CD4-positive, alpha-beta memory T cell (primary cell): ENCODE measurements around the gene AKAP6. TPM values are rescaled to one million over a fixed set of nuclear protein-coding genes. Genes with fewer than 3 reads are reported as not detected.

Experiments used
- CTCF ChIA-PET: fragments of 350-600 bp; sonication (Branson Sonifier 250); formaldehyde crosslinking; loops from one replicate; lab custom pipeline; 2021; ENCODE audit warnings: inconsistent platforms; ENCODE audit not compliant: partially characterized antibody; lab: Charles Lee
- POLR2A ChIA-PET: fragments of 350-600 bp; sonication (Branson Sonifier 250); formaldehyde crosslinking; loops from one replicate; lab custom pipeline; 2021; ENCODE audit not compliant: partially characterized antibody; lab: Charles Lee
- DNase-seq, 5 donors: peaks; one replicate each; pipeline versions ENCODE4 v3.0.0 to v3.0.0-alpha.2; 2020 to 2022; ENCODE audit warnings: mixed read lengths in 1 of 5
- H3K27ac ChIP-seq: one replicate; pipeline ENCODE4 v1.7.0; 2013; ENCODE audit warnings: low read depth, low read length
- H3K27me3 ChIP-seq: 2 replicates; pipeline ENCODE4 v1.7.0; 2013; ENCODE audit warnings: mild to moderate bottlenecking, low read length, moderate library complexity; ENCODE audit not compliant: insufficient read depth
- H3K36me3 ChIP-seq: 2 replicates; pipeline ENCODE4 v1.7.0; 2013; ENCODE audit warnings: mild to moderate bottlenecking, low read length, moderate library complexity; ENCODE audit not compliant: insufficient read depth
- H3K4me1 ChIP-seq: 2 replicates; pipeline ENCODE4 v1.7.0; 2013; ENCODE audit warnings: mild to moderate bottlenecking, low read length, moderate library complexity; ENCODE audit not compliant: insufficient read depth
- H3K4me3 ChIP-seq, 2 donors: one replicate each; pipeline ENCODE4 v1.7.0; 2013; ENCODE audit warnings: low read length in 2 of 2, mild to moderate bottlenecking in 1 of 2
- H3K9me3 ChIP-seq, 2 donors: one replicate each; pipeline ENCODE4 v1.7.0; 2013; ENCODE audit warnings: low read length in 2 of 2, control low read depth in 1 of 2; ENCODE audit not compliant: control insufficient read depth in 1 of 2
- H3K27ac Mint-ChIP-seq, 7 donors: one replicate each; pipeline ENCODE4 v1.8.0; 2020 to 2021; ENCODE audit warnings: mixed read lengths in 7 of 7, mild to moderate bottlenecking in 6 of 7, inconsistent platforms in 3 of 7, moderate library complexity in 3 of 7
- H3K27me3 Mint-ChIP-seq, 2 donors: one replicate each; pipeline ENCODE4 v1.8.0; 2020 to 2021; ENCODE audit warnings: mixed read lengths in 2 of 2
- H3K36me3 Mint-ChIP-seq, 2 donors: one replicate each; pipeline ENCODE4 v1.8.0; 2020 to 2021; ENCODE audit warnings: mixed read lengths in 2 of 2, inconsistent platforms in 1 of 2, mild to moderate bottlenecking in 1 of 2
- H3K4me1 Mint-ChIP-seq, 4 donors: one replicate each; pipeline ENCODE4 v1.8.0; 2020 to 2021; ENCODE audit warnings: mixed read lengths in 4 of 4, mild to moderate bottlenecking in 1 of 4
- H3K4me3 Mint-ChIP-seq, 8 donors: one replicate each; pipeline ENCODE4 v1.8.0; 2020 to 2021; ENCODE audit warnings: mixed read lengths in 8 of 8, mild to moderate bottlenecking in 7 of 8, moderate library complexity in 6 of 8, inconsistent platforms in 3 of 8
- H3K9me3 Mint-ChIP-seq, 8 donors: one replicate each; pipeline ENCODE4 v1.8.0; 2020 to 2021; ENCODE audit warnings: mixed read lengths in 8 of 8, mild to moderate bottlenecking in 5 of 8, inconsistent platforms in 3 of 8, moderate library complexity in 1 of 8
- intact Hi-C: fragments of 100-400 bp; cut with micrococcal nuclease; formaldehyde crosslinking; loops from one replicate; pipeline ENCODE4 v1.15.1; 2023
- polyA plus RNA-seq, 2 donors: library from polyadenylated mRNA; unstranded; fragments of 300-500 nt; fragmentation: Illumina TruSeq; gene quantifications; one replicate each; pipeline ENCODE4 v1.2.3, GENCODE V29; 2021
- total RNA-seq, 2 experiments: library from RNA; stranded (reverse); gene quantifications; one replicate each; pipeline ENCODE4 v1.2.3, GENCODE V29; 2021

The AKAP6 gene
- total and polyA plus RNA-seq, 4 experiments from 2014 or later, result 0.98 to 4.4 (median 3.7) TPM; not detected in 1

GRCh38 chr14:32639208-32639607, 310.1 kb downstream of the AKAP6 start:
- ChIA-PET CTCF (no interaction called here), POLR2A (no interaction called here)
- Mint-ChIP-seq H3K36me3 (no peaks in the 10 kb centered on the region), H3K4me1 (peaks cover 0 to 3% (median 0%) of the 10 kb centered on the region in 4 donors), H3K9me3 (no peaks in the 10 kb centered on the region), H3K27ac (no peak overlapping the region), H3K4me3 (no peak overlapping the region), H3K27me3 (peaks cover 0 to 1% of the 10 kb centered on the region in 2 donors)
- no peak overlapping the region for H3K27ac ChIP-seq
- intact Hi-C loops, result no loop called here
- H3K27me3 ChIP-seq, result no peaks in the 10 kb centered on the region
- H3K9me3 ChIP-seq, result no peaks in the 10 kb centered on the region
- H3K4me1 ChIP-seq, result no peaks in the 10 kb centered on the region
- no peak overlapping the region for H3K4me3 ChIP-seq
- no peak for DNase-seq
- no peaks in the 10 kb centered on the region for H3K36me3 ChIP-seq

GRCh38 chr14:32645551-32645950, 316.5 kb downstream of the AKAP6 start:
- CTCF ChIA-PET, result no interaction called here
- peaks cover 0 to 1% of the 10 kb centered on the region in 2 donors for H3K27me3 Mint-ChIP-seq
- DNase-seq, result no peak
- H3K36me3 Mint-ChIP-seq, result no peaks in the 10 kb centered on the region
- Histone ChIP-seq H3K4me1 (no peaks in the 10 kb centered on the region), H3K4me3 (no peak overlapping the region), H3K27me3 (no peaks in the 10 kb centered on the region), H3K27ac (no peak overlapping the region), H3K9me3 (no peaks in the 10 kb centered on the region), H3K36me3 (no peaks in the 10 kb centered on the region)
- no peaks in the 10 kb centered on the region for H3K4me1 Mint-ChIP-seq
- H3K9me3 Mint-ChIP-seq, result no peaks in the 10 kb centered on the region
- POLR2A ChIA-PET, result no interaction called here
- no peak overlapping the region for H3K27ac Mint-ChIP-seq
- intact Hi-C loops, result no loop called here
- H3K4me3 Mint-ChIP-seq, result no peak overlapping the region

GRCh38 chr14:32648434-32648833, 319.3 kb downstream of the AKAP6 start:
- POLR2A ChIA-PET, result no interaction called here

GRCh38 chr14:32650030-32650429, 320.9 kb downstream of the AKAP6 start:
- Histone ChIP-seq H3K27ac (no peak overlapping the region), H3K36me3 (no peaks in the 10 kb centered on the region), H3K9me3 (no peaks in the 10 kb centered on the region), H3K27me3 (no peaks in the 10 kb centered on the region), H3K4me1 (no peaks in the 10 kb centered on the region), H3K4me3 (no peak overlapping the region)
- no peak overlapping the region for H3K4me3 Mint-ChIP-seq
- CTCF ChIA-PET, result no interaction called here
- H3K27me3 Mint-ChIP-seq, result no peaks in the 10 kb centered on the region
- no peak overlapping the region for H3K27ac Mint-ChIP-seq
- no peaks in the 10 kb centered on the region for H3K4me1 Mint-ChIP-seq
- intact Hi-C loops, result no loop called here
- H3K9me3 Mint-ChIP-seq, result no peaks in the 10 kb centered on the region
- DNase-seq, result no peak
- POLR2A ChIA-PET, result no interaction called here
- no peaks in the 10 kb centered on the region for H3K36me3 Mint-ChIP-seq

More at GRCh38 chr14:32648434-32648833, 319.3 kb downstream of the AKAP6 start:
- H3K4me3 ChIP-seq, result no peak overlapping the region
- H3K9me3 Mint-ChIP-seq, result no peaks in the 10 kb centered on the region
- H3K36me3 Mint-ChIP-seq, result no peaks in the 10 kb centered on the region
- no peak overlapping the region for H3K4me3 Mint-ChIP-seq
- no peak for DNase-seq
- no peaks in the 10 kb centered on the region for H3K27me3 Mint-ChIP-seq
- intact Hi-C loops, result no loop called here
- no peaks in the 10 kb centered on the region for H3K4me1 Mint-ChIP-seq
- H3K27me3 ChIP-seq, result no peaks in the 10 kb centered on the region
- H3K9me3 ChIP-seq, result no peaks in the 10 kb centered on the region
- no peaks in the 10 kb centered on the region for H3K4me1 ChIP-seq
- no peak overlapping the region for H3K27ac ChIP-seq
- H3K27ac Mint-ChIP-seq, result no peak overlapping the region
- H3K36me3 ChIP-seq, result no peaks in the 10 kb centered on the region
- CTCF ChIA-PET, result no interaction called here

DNA sequence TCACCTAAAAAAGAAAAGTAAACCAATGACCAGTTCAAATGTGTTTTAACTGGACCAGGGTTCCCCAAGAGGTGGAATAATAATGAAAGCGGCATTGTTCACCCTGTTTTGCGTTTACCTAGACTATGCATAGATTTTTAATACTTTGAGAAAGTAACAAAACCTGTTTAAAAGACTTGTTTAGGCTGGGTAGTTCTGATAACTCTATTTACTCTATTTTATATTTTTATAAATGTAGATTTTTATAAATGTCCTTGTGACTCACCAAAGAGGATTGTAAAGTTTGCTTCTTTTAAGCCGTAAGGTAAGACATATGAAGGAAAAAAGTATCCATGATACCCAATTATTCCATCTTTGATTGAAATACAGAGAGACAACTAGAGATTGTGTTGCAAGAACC, 321.6 kb downstream of the AKAP6 start:
- no peaks in the 10 kb centered on the region for H3K36me3 ChIP-seq
- H3K4me3 ChIP-seq, result no peak overlapping the region
- no peaks in the 10 kb centered on the region for H3K4me1 ChIP-seq
- CTCF ChIA-PET, result no interaction called here
- H3K9me3 ChIP-seq, result no peaks in the 10 kb centered on the region
- Mint-ChIP-seq H3K9me3 (no peaks in the 10 kb centered on the region), H3K27me3 (no peaks in the 10 kb centered on the region), H3K36me3 (no peaks in the 10 kb centered on the region), H3K4me3 (no peak overlapping the region), H3K27ac (no peak overlapping the region), H3K4me1 (no peaks in the 10 kb centered on the region)
- no peak for DNase-seq
- no peaks in the 10 kb centered on the region for H3K27me3 ChIP-seq
- intact Hi-C loops, result no loop called here
- H3K27ac ChIP-seq, result no peak overlapping the region
- POLR2A ChIA-PET, result no interaction called here

DNA sequence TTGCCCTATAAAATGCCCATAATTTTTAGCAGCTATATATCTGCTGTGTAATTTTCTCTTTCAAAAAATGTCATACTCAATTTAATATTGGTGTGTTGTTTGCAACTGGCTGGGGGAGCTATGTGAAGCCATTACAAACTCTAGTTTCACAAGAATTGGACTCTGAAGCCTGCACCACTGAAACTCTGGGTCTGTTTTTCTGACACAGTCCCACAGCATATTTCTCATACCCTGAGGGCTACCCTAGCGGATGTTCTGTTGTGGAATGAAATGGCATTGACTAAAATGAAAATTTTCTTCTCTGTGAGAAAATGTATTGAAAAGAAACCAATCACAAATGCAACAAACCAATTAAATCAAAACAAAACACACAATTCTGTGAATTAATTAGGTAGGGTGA, 325.0 kb downstream of the AKAP6 start:
- Histone ChIP-seq H3K9me3 (no peaks in the 10 kb centered on the region), H3K36me3 (no peaks in the 10 kb centered on the region), H3K27ac (no peak overlapping the region), H3K27me3 (no peaks in the 10 kb centered on the region), H3K4me1 (no peaks in the 10 kb centered on the region), H3K4me3 (no peak overlapping the region)
- no peaks in the 10 kb centered on the region for H3K27me3 Mint-ChIP-seq
- POLR2A ChIA-PET, result no interaction called here
- DNase-seq, result no peak
- intact Hi-C loops, result no loop called here
- no peaks in the 10 kb centered on the region for H3K4me1 Mint-ChIP-seq
- CTCF ChIA-PET, result no interaction called here
- no peaks in the 10 kb centered on the region for H3K36me3 Mint-ChIP-seq
- no peak overlapping the region for H3K4me3 Mint-ChIP-seq
- no peak overlapping the region for H3K27ac Mint-ChIP-seq
- no peaks in the 10 kb centered on the region for H3K9me3 Mint-ChIP-seq

GRCh38 chr14:32656601-32657000, 327.5 kb downstream of the AKAP6 start:
- no peaks in the 10 kb centered on the region for H3K4me1 ChIP-seq
- H3K9me3 Mint-ChIP-seq, result peaks cover 0 to 4% (median 0%) of the 10 kb centered on the region in 8 donors

DNA sequence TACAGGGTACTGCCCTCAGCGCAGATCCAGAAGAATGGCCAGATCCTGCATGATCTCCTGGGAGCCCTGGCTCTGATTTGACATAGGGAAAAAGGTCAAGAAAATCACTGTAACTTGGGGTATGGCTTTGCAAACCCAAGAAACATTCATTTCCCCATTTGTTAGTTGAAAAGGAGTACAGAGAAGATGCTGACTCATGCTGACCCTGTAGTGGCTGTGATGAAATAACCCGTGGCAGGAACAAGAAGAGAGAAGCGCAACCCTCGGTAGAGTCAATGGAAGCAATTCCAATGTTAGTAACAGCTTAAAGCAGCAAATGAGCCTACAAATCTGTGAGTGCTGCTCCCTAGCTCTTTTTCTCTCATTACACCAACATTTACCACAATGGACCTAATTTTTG, 328.0 kb downstream of the AKAP6 start:
- intact Hi-C loops, result no loop called here
- DNase-seq, result no peak
- no peaks in the 10 kb centered on the region for H3K4me1 ChIP-seq

More at GRCh38 chr14:32656601-32657000, 327.5 kb downstream of the AKAP6 start:
- H3K9me3 ChIP-seq, result no peaks in the 10 kb centered on the region
- no peak overlapping the region for H3K27ac Mint-ChIP-seq
- no peak overlapping the region for H3K4me3 ChIP-seq
- no peaks in the 10 kb centered on the region for H3K27me3 Mint-ChIP-seq
- H3K27me3 ChIP-seq, result no peaks in the 10 kb centered on the region
- H3K36me3 ChIP-seq, result no peaks in the 10 kb centered on the region
- POLR2A ChIA-PET, result no interaction called here
- CTCF ChIA-PET, result no interaction called here
- H3K4me1 Mint-ChIP-seq, result no peaks in the 10 kb centered on the region
- intact Hi-C loops, result no loop called here
- H3K27ac ChIP-seq, result no peak overlapping the region
- H3K4me3 Mint-ChIP-seq, result no peak overlapping the region
- H3K36me3 Mint-ChIP-seq, result no peaks in the 10 kb centered on the region
- no peak for DNase-seq

More for the DNA sequence above, 328.0 kb downstream of the AKAP6 start:
- no peak overlapping the region for H3K27ac ChIP-seq
- H3K27me3 ChIP-seq, result no peaks in the 10 kb centered on the region
- H3K4me3 ChIP-seq, result no peak overlapping the region
- ChIA-PET POLR2A (no interaction called here), CTCF (no interaction called here)
- no peaks in the 10 kb centered on the region for H3K36me3 ChIP-seq
- Mint-ChIP-seq H3K9me3 (peaks cover 0 to 4% (median 0%) of the 10 kb centered on the region in 8 donors), H3K4me1 (no peaks in the 10 kb centered on the region), H3K36me3 (no peaks in the 10 kb centered on the region), H3K27ac (no peak overlapping the region), H3K27me3 (no peaks in the 10 kb centered on the region), H3K4me3 (no peak overlapping the region)
- no peaks in the 10 kb centered on the region for H3K9me3 ChIP-seq
